ENCODE results near the gene MAP4K4. TPM values are rescaled to one million over a fixed set of nuclear protein-coding genes. Genes with fewer than 3 reads are reported as not detected.

Gene MAP4K4
- total RNA-seq, 2 experiments from 2014 or later: 92.8 to 94.0 TPM

DNA sequence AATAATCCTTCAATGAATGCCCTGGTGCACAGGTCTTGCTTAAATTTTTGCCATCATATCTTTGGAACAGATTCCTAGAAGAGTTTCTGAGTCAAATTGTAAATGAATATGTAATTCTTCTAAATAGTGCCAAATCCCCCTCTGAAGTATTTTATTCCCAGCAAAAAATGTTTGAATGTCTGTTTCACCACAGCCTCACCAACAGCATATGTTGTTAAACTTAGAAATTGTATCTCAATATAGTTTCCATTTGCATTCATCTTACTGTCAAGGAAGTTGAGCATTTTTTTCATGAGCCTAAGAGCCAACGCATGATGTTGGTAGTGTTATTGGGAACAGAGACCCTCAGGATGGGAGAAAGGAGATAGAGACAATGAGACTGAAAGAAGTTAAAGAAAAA is 207.4 kb downstream of the MAP4K4 start:
- POLR2A ChIA-PET: no interaction called here
- TF ChIP-seq, protein P1, sequence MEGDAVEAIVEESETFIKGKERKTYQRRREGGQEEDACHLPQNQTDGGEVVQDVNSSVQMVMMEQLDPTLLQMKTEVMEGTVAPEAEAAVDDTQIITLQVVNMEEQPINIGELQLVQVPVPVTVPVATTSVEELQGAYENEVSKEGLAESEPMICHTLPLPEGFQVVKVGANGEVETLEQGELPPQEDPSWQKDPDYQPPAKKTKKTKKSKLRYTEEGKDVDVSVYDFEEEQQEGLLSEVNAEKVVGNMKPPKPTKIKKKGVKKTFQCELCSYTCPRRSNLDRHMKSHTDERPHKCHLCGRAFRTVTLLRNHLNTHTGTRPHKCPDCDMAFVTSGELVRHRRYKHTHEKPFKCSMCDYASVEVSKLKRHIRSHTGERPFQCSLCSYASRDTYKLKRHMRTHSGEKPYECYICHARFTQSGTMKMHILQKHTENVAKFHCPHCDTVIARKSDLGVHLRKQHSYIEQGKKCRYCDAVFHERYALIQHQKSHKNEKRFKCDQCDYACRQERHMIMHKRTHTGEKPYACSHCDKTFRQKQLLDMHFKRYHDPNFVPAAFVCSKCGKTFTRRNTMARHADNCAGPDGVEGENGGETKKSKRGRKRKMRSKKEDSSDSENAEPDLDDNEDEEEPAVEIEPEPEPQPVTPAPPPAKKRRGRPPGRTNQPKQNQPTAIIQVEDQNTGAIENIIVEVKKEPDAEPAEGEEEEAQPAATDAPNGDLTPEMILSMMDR (IDR thresholded peaks at IDR 0.05): no peak
- Mint-ChIP-seq H3K4me3 (no peak overlapping the region), H3K27me3 (peaks cover 19% of the 10 kb centered on the region), H3K4me1 (ENCODE audit: low read depth) (peaks cover 9% of the 10 kb centered on the region), H3K36me3 (ENCODE audit: low read depth) (no peaks in the 10 kb centered on the region), H3K27ac (no peak overlapping the region), H3K9me3 (peaks cover 3% of the 10 kb centered on the region)
- no peaks in the 10 kb centered on the region for H3K36me3 ChIP-seq (ENCODE audit: insufficient read depth, low read length)
- ATAC-seq (ENCODE audit: poor library complexity) (no peak), DNase-seq (no peak)
- intact Hi-C loops (cut with DNase I, micrococcal nuclease): no loop called here
- no peak overlapping the region for H3K4me3 ChIP-seq (ENCODE audit: low read length)
- peaks cover 13 to 20% of the 10 kb centered on the region in 2 experiments for H3K9me3 ChIP-seq (ENCODE audit: control insufficient read depth in 1 of 2, insufficient read depth in 1 of 2, low read length in 2 of 2)
- CTCF ChIA-PET: no interaction called here
- peaks cover 5% of the 10 kb centered on the region for H3K4me1 ChIP-seq (ENCODE audit: insufficient read depth, low read length)
- H3K27me3 ChIP-seq (ENCODE audit: control insufficient read depth in 1 of 2, insufficient read depth in 2 of 2, low read length in 2 of 2): peaks cover 0 to 7% of the 10 kb centered on the region in 2 experiments
- H3K27ac ChIP-seq (ENCODE audit: low read depth in 1 of 2, low read length in 2 of 2): no peak overlapping the region

DNA sequence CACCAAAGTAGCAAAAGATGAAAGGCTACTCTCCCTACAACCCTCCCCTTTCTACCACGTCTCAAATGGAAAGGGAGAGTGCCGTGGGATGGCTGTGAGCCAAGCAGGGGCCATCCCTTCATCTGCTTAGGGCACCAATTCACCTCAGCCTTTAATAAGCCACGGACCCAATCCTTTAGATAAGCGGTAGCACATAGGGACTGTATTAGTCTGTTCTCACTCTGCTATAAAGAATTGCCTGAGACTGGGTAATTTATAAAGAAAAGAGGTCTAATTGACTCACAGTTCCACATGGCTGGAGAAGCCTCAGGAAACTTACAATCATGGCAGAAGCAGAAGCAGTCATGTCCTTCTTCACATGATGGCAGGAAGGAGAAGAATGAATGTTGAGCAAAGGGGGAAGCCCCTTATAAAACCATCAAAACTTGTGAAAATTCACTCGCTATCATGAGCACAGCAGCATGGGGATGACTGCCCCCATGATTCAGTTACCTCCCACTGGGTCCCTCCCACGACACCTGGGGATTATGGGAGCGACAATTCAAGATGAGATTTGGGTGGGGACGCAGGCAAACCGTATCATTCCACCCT is 208.3 kb downstream of the MAP4K4 start:
- peaks cover 9% of the 10 kb centered on the region for H3K9me3 Mint-ChIP-seq
- TF ChIP-seq, protein P1 (IDR thresholded peaks at IDR 0.05): no peak
- peaks cover 4 to 11% of the 10 kb centered on the region in 2 experiments for H3K27me3 ChIP-seq (ENCODE audit: control insufficient read depth in 1 of 2, insufficient read depth in 2 of 2, low read length in 2 of 2)
- DNase-seq (no peak), ATAC-seq (ENCODE audit: poor library complexity) (no peak)
- no peaks in the 10 kb centered on the region for H3K36me3 Mint-ChIP-seq (ENCODE audit: low read depth)
- no peak overlapping the region for H3K27ac Mint-ChIP-seq
- H3K27ac ChIP-seq (ENCODE audit: low read depth in 1 of 2, low read length in 2 of 2): no peak overlapping the region
- no peaks in the 10 kb centered on the region for H3K4me1 Mint-ChIP-seq (ENCODE audit: low read depth)
- no peaks in the 10 kb centered on the region for H3K4me1 ChIP-seq (ENCODE audit: insufficient read depth, low read length)
- H3K4me3 Mint-ChIP-seq: no peak overlapping the region
- peaks cover 13 to 28% of the 10 kb centered on the region in 2 experiments for H3K9me3 ChIP-seq (ENCODE audit: control insufficient read depth in 1 of 2, insufficient read depth in 1 of 2, low read length in 2 of 2)
- no peak overlapping the region for H3K4me3 ChIP-seq (ENCODE audit: low read length)
- POLR2A ChIA-PET: no interaction called here
- CTCF ChIA-PET: no interaction called here
- intact Hi-C loops (cut with DNase I, micrococcal nuclease): no loop called here
- no peaks in the 10 kb centered on the region for H3K36me3 ChIP-seq (ENCODE audit: insufficient read depth, low read length)
- H3K27me3 Mint-ChIP-seq: peaks cover 28% of the 10 kb centered on the region

DNA sequence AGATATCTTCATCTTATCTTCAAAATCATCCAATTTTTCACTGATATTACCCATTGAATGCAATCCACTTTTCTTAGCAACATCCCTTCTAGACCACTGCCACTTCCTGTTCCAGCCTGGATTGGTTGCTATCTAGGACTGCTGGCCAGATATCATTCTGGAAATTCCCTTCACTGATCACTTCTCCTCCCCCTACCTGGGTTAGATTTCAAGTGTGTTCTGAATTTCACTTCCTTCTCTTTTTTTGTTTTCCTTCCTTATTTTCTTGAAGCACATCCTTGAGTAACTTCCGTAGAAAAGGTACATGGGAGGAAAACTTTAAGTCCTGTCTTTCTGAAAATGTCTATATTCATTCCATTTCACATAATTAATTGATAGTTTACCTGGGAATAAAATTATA is 212.3 kb downstream of the MAP4K4 start:
- ATAC-seq (ENCODE audit: poor library complexity) (no peak), DNase-seq (no peak)
- Mint-ChIP-seq H3K27me3 (peaks cover 23% of the 10 kb centered on the region), H3K27ac (no peak overlapping the region), H3K4me3 (no peak overlapping the region), H3K9me3 (peaks cover 6% of the 10 kb centered on the region), H3K4me1 (ENCODE audit: low read depth) (no peaks in the 10 kb centered on the region), H3K36me3 (ENCODE audit: low read depth) (no peaks in the 10 kb centered on the region)
- Histone ChIP-seq H3K27me3 (ENCODE audit: control insufficient read depth in 1 of 2, insufficient read depth in 2 of 2, low read length in 2 of 2) (peaks cover 7 to 8% of the 10 kb centered on the region in 2 experiments), H3K36me3 (ENCODE audit: insufficient read depth, low read length) (no peaks in the 10 kb centered on the region), H3K4me3 (ENCODE audit: low read length) (no peak overlapping the region), H3K27ac (ENCODE audit: low read depth in 1 of 2, low read length in 2 of 2) (no peak overlapping the region), H3K9me3 (ENCODE audit: control insufficient read depth in 1 of 2, insufficient read depth in 1 of 2, low read length in 2 of 2) (peaks cover 10 to 31% of the 10 kb centered on the region in 2 experiments), H3K4me1 (ENCODE audit: insufficient read depth, low read length) (no peaks in the 10 kb centered on the region)
- ChIA-PET CTCF (no interaction called here), POLR2A (no interaction called here)
- TF ChIP-seq, protein P1 (IDR thresholded peaks at IDR 0.05): no peak
- intact Hi-C loops (cut with DNase I, micrococcal nuclease): no loop called here

Measured in CD4-positive, alpha-beta T cell (primary cell).